Lower lobe of right lung (tissue), 2 donors: Measurements from ENCODE around the gene MCOLN2. TPM values are rescaled to one million over a fixed set of nuclear protein-coding genes. Genes with fewer than 3 reads are reported as not detected.
A peak's percentile ranks its signal among the peaks of the same experiment; 100 is the strongest.

Experiments used
- ATAC-seq, 2 donors: fragments of 200-7000 bp; cut with Tn5 transposase; one replicate each; pipeline ENCODE4 v1.9.1; 2020 to 2022; ENCODE audit warnings: mild to moderate bottlenecking in 2 of 2, moderate library complexity in 2 of 2
- DNase-seq: peaks from one replicate; pipeline ENCODE4 v3.0.0-alpha.2; 2020
- H3K27ac ChIP-seq: fragments of 200-600 bp; one replicate; pipeline ENCODE4 v1.8.0; 2022
- H3K27me3 ChIP-seq: fragments of 200-600 bp; one replicate; pipeline ENCODE4 v1.8.0; 2022; ENCODE audit warnings: low read depth
- H3K36me3 ChIP-seq: fragments of 200-600 bp; one replicate; pipeline ENCODE4 v1.8.0; 2022; ENCODE audit warnings: mild to moderate bottlenecking
- H3K4me1 ChIP-seq: fragments of 200-600 bp; one replicate; pipeline ENCODE4 v1.8.0; 2022
- H3K4me3 ChIP-seq: fragments of 200-600 bp; one replicate; pipeline ENCODE4 v1.8.0; 2022; ENCODE audit warnings: mild to moderate bottlenecking
- H3K9me3 ChIP-seq: fragments of 200-600 bp; one replicate; pipeline ENCODE4 v1.8.0; 2022
- CTCF ChIP-seq: fragments of 200-600 bp; IDR thresholded peaks from one replicate; pipeline ENCODE4 v1.8.0; 2022; ENCODE audit warnings: antibody characterized with exemption, mild to moderate bottlenecking
- intact Hi-C: fragments of 100-400 bp; cut with DNase I; formaldehyde crosslinking; loops from one replicate; pipeline ENCODE4 v1.11.0; 2022
- total RNA-seq: library from RNA; stranded (reverse); fragmentation: NEBNext Ultra II Directional; extraction: Animal tissue kit (Norgen Biotek cat#: 25700); gene quantifications from one replicate; pipeline ENCODE4 v1.2.1, GENCODE V29; 2021
- donor health status: DM: no; HTN: yes; CAD: no; lungs with severe emphysema.

Gene MCOLN2
- total RNA-seq, 1 donor from 2014 or later = 5.1 TPM

GRCh38 chr1:84883286-84883685, 113.6 kb downstream of the MCOLN2 start:
- intact Hi-C loops = no loop called here
- no peak overlapping the region for H3K27ac ChIP-seq
- no peaks in the 10 kb centered on the region for H3K4me1 ChIP-seq
- no peak overlapping the region for H3K4me3 ChIP-seq
- ATAC-seq = no peak
- H3K27me3 ChIP-seq = no peaks in the 10 kb centered on the region
- H3K36me3 ChIP-seq = no peaks in the 10 kb centered on the region
- no peaks in the 10 kb centered on the region for H3K9me3 ChIP-seq
- no peak for DNase-seq
- no peak for TF ChIP-seq CTCF

- Histone ChIP-seq H3K27ac (no peak overlapping the region), H3K4me3 (no peak overlapping the region), H3K9me3 (no peaks in the 10 kb centered on the region), H3K4me1 (no peaks in the 10 kb centered on the region), H3K36me3 (no peaks in the 10 kb centered on the region), H3K27me3 (no peaks in the 10 kb centered on the region)
- ATAC-seq (no peak), DNase-seq (no peak)
- intact Hi-C loops = no loop called here
- no peak for TF ChIP-seq CTCF
Observed at GRCh38 chr1:84877592-84877991, 119.3 kb downstream of the MCOLN2 start.

GRCh38 chr1:84876353-84876752, 120.6 kb downstream of the MCOLN2 start:
- Histone ChIP-seq H3K4me1 (no peaks in the 10 kb centered on the region), H3K4me3 (no peak overlapping the region), H3K36me3 (no peaks in the 10 kb centered on the region), H3K27me3 (no peaks in the 10 kb centered on the region), H3K27ac (no peak overlapping the region), H3K9me3 (no peaks in the 10 kb centered on the region)
- no peak for TF ChIP-seq CTCF
- intact Hi-C loops = no loop called here
- DNase-seq = no peak
- ATAC-seq = peak in 1 of 2 donors; percentile 42

Other genes with a start within 250 kb of the MCOLN2 start
- gene LPAR3, start 103.9 kb downstream of the MCOLN2 start, total RNA-seq = 5.7 TPM
- 7.6 TPM for gene MCOLN3, start 51.4 kb upstream of the MCOLN2 start, total RNA-seq
- 21.3 TPM for gene SYDE2, start 203.9 kb upstream of the MCOLN2 start, total RNA-seq